ENCODE measurements around the gene ZNF511.

ZNF511 gene

DNA sequence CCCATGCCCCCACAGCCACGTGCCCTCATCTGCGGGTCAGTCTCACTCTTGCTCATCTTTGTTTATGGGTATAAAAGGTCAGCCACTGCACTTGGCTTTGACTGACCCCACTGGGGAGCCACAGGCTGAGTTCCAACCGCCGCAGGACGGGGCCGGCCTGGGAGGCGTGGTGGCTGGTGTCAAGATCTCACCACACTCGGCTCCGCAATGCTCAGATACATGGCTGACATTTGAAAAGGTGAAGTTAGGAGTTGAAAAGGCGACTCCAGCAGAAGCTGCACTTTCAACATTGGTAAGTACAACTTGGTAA, 14.9 kb upstream of the ZNF511 start:
- DNase-seq, result no peak

DNA sequence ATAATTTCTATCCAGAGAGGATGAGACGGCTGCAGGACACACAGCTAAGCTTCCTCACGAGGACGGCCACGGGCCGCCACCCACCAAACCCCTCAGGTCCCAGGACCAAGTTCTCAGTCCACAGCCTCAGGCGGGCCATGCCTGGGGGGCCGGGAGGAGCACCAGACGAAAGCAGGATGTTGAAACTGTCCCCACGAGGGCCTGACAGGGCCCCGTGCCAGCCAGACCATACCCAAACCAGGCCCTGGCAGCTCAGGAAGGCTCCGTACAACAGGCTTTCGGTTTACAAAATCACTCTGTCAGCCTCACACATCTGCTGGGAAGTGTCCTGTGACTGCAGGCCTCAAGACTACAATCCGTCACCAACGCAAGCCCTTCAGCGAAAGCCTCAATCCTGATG, 14.5 kb upstream of the ZNF511 start:
- DNase-seq, result no peak

DNA sequence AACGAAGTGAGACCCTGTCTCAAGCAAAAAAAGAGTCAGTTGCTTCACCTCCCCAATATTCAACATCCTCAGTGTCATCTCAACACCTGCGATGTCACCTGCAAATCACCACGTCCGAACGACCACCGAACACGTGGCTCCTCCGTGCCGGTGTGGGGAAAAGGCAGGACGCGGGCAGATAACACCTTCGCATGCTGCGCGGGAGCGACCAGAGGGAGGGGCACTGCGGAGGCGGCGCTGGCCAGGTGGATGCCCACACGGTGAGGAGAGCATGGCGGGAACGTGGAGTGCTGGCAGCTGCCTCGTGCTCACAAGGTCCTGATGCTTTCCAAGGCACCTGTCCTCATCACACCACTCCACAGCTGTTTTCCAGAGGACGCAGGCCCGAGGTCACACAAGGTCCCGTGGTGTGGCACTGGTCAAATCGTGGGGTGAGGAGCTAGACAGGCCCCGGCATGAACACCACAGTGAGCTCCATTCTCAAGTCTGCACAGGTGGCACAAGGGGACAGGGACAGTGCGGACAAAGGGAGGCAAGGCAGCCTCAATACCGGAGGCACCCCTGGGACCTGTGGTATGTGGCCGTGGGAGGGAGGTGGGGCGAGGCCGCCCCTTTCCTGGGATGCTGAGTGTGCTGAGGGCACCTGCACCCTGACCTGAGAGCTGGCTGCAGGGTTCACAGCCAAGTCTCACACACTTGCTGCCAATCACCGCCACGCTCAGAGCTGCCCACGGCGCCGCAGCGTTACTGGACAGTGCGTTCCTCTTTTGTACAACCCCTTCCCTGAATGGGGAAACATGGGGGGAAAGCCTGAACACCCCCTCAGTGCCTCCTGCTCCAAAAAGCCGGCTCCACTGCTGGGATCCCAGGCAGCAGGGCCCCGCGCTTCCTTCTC, 13.0 kb upstream of the ZNF511 start:
- no peak for DNase-seq

DNA sequence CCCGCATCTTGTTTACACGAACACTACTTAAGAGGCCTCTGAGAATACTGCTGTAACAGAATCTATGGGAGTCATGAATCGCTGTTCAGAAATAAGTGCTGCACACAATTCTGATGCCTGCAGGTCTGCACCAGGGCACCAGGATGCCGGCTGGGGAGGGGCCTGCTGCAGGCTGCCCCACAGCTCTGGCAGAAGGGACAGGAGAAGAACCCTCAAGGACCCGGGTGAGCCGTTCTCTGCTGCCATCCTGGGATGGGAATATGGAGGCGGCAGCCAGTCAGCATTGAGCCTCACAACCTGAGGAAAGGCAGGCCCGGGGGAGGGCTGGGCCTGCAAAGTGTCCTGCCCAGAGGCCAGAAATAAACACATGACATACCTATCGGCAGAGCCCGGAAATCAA, 11.2 kb upstream of the ZNF511 start:
- no peak for DNase-seq

DNA sequence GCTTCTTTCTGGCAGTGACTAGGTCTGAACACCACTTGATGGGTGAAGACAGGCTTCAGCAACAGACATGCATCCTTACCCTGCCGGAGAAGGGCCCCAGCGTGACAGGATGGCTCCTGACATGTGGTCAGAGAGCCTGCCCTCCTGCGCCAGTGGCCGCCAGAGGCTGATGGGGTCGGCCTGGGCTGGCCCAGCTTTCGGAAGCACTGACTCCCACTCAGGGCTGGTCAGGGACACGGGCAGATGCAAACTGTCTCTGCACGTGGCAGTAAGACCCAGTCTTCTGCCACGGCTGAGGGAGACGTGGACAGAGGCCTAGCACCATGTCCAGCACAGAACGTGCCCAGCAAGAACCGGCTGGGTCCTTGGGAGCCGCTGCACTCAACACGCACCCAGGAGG, 10.2 kb upstream of the ZNF511 start:
- no peak for DNase-seq

DNA sequence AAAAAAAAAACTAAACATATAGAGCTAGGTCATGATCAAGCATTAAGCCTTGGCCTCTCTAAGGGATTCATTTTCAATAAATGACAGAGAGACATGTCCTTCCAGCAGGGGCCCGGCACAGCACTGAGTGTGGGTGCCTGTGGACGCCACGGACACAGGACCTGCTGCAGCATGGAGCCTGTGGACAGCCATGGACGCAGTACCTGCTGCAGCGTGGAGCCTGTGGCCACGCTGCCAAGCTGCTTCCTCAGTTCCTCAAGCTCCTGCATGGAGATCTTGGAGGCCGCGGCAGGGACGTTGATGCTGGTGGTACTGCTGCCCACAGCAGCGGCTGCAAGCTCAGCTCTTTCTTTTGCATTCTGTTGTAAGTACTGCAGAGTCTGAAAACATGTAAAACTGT, 9.5 kb upstream of the ZNF511 start:
- no peak for DNase-seq

DNA sequence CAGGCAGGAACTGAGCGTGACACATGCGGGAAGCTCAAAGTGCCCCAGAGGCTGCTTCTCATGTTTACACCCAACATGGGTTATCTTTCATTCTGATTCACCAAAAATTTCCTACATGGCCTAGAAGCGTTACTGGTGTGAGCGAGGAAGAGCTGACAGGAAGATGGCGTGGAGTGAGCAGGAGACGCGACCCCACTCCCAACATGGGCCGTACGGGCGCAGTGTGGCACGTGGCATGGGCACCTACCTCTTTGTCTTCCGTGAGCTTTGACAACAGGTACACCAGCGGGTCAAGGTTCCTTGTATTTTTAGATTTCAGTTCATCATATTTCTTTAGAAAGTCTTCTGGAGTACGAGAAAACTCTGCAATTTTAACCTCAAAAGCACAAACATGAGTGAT, 9.0 kb upstream of the ZNF511 start:
- no peak for DNase-seq

DNA sequence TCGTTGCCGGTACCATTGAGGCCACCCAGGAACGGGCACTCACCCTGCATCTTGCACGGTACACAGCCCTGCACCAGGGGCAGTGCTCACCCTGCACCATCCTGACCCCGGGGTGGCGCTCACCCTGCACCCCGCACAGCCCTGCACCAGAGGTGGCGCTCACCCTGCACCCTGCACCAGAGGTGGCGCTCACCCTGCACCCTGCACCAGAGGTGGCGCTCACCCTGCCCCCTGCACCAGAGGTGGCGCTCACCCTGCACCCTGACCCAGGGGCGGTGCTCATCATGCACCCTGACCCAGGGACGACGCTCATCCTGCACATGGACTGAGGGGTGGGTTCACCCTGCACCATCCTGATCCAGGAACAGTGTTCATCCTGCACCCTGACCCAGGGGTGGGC, 6.5 kb upstream of the ZNF511 start:
- no peak for DNase-seq

DNA sequence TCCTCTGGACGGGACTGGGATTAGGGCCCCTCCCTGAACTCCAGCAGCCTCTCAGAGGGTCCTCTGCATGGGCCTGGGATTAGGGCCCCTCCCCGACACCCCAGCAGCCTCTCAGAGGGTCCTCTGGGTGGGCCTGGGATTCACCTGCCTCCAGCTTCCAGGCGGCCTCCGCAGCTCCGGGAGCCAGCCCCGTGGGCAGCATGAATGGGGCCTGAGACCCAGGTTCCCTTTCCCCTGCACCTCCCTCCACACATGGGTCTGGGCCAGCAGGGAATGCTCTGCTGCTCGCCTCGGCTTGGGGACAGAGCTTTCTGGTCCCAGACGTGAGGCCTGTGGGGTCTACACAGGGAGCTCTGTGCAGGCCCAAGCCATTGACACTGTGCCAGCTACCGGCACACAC, 5.5 kb upstream of the ZNF511 start:
- DNase-seq, result no peak

DNA sequence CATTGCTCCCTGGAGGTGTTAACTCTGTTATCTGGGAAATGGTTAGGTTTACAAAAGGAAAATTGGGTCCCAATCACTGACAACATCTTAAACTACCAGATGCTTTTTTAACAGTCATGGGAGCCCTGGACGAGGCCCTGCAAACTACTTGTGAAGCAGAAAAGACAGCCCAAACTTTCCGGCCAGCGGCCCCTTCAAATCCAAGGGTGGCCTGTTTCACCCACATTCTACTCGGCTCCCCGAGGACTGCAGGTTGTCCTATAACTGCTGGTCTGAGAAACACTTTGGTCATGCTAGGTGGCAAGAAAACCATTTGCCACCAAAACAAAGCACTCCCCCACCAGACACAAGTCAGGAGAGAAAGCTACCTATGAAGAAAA, 2.6 kb upstream of the ZNF511 start:
- no peak for DNase-seq

DNA sequence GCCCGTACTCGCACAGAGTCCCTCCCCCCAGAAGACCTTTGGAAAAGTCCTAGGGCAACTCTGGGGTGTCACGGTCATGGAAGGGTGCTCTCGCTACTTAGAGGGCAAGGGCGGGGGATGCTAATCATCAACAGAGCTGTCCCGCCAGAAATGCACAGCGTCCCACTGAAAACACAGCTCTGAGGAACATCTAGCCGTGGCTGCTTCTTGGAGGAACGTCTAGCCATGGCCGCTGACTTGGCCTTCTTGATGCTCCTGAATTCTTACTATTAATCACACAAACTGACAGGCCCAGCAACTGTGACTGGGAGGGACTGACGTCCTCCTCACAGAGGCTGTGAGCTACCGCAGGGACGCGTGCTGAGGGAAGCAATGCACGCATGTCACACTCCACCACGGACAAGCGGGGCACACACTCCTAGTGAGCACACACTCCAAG, 1.8 kb upstream of the ZNF511 start:
- DNase-seq, result no peak

DNA sequence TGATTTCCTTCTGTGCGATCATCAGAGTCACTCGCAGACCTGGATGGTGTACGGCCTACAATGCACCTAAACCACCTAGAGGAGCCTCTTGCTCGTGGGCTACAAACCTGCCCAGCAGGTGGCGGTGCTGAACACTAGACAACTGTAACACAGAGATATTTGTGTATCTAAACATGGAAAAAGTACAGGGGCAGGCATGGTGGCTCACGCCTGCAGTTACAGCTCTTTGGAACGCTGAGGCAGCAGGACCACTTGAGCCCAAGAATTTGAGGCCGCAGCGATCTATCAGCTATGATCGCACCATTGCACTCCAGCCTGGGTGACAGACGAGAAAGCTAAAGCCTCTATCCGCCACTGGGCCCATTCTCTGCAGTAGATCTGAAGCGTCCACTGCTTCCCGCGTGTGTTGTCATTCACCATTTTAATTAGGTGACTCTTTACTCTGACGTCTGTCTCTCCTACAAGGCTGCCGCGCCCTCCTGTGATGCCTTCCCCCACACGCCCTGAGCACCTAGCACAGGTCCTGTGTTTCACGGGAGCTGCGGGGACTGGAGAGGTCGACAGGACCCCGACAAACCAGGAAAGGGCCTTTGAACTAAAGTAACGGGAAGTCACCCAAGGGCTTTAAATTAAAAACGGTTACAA, 816 bp upstream of the ZNF511 start:
- peak; percentile 38 for DNase-seq

DNA sequence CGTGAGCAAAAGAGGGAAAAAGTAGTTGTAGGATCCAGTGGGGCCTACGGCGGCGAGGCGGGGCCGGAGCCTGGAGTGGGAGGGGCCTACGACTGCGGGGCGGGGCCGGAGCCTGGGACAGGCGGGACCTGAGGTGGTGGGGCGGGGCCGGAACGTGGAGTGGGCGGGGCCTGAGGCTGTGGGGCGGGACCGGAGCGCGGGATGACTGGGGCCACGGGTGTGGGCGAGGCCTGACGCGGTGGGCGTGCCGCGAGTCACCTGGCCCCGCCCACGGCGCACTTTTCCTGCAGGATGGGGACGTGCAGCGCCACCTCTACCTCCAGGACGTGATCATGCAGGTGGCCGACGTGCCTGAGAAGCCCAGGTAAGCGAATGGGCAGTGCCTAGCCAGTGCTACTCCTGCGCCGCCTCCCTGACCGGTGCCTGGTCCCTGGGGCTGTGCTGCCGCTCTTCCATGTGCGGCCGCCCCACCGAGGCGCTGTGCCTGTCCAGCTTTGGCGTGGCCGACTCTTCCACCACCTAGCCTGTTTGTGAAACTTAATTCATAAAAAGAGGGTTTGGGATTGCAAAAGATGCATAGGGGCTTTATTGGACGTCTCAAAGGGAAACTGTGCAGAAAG, 496 bp downstream of the ZNF511 start:
- peak; percentile 80 for DNase-seq

DNA sequence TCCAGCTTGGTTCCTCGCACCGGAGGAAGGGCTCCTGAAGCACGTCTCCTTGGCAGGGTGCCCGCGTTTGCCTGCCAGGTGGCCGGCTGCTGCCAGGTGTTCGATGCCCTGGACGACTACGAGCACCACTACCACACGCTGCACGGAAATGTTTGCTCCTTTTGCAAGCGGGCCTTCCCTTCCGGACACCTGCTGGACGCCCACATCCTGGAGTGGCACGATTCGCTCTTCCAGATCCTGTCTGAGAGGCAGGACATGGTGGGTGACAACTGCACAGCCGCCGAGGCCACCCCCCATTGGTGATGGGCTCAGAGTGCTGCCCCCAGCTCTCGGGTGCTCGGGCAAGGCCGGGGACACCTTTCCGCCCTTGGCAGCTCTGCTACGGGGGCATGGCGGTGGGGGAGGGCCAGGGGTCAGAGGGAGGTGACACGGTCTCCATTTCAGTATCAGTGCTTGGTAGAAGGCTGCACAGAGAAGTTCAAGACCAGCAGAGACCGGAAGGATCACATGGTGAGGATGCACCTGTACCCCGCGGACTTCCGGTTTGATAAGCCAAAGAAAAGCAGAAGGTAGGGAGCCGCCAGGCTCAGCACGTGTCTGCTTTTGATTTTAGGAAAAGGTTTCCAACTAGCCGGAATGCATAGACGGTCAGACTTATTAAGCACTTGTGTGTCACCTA, 1.1 kb downstream of the ZNF511 start:
- DNase-seq, result no peak

DNA sequence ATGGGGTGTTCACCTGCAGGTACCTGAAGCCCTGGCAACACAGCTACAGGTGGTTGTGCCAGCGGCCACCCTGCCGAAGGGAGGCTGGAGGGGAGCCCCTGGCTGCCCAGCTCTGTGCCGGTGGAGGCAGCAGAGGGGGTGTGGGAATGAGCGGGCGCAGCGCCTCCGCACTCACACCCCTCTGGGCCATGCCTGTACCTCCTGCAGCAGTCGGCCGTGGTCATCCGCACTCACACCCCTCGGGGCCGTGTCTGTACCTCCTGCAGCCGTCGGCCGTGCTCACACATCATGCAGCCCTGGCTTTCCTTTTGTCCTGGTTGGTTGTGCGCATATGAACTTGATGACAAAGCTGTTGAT, 1.7 kb downstream of the ZNF511 start:
- DNase-seq, result no peak

DNA sequence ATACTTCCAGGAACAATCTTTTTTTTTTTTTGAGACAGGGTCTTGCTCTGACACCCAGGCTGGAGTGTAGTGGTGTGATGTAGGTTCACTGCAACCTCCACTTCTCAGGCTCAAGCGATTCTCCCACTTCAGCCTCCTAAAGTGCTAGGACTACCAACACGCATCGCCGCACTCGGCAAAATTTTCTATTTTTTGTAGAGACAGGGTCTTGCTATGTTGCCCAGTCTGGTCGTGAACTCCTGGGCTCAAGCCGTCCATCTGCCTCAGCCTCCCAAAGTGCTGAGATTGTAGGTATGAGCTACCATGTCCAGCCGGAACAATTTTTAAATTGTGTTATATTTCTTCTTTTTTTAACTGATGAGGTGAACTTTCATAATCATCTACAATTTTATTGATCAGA, 2.1 kb downstream of the ZNF511 start:
- no peak for DNase-seq

DNA sequence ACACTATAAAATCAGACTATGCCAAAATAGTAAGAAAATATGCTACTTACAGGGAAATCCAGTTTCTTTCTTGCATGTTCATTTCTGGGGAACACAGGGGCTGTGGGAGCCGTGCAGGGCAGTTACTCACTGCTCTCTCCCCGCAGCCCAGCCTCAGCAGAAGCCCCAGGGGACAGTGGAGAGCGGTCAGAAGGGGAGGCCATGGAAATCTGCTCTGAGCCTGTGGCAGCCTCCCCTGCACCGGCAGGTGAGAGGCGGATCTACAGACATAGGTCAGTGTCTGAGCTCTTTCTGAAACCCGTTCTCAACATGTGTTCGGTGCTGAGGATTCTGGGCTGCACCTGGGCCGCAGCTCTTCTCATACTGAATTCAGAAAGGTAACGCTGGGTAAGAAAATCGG, 2.9 kb downstream of the ZNF511 start:
- DNase-seq, result no peak

DNA sequence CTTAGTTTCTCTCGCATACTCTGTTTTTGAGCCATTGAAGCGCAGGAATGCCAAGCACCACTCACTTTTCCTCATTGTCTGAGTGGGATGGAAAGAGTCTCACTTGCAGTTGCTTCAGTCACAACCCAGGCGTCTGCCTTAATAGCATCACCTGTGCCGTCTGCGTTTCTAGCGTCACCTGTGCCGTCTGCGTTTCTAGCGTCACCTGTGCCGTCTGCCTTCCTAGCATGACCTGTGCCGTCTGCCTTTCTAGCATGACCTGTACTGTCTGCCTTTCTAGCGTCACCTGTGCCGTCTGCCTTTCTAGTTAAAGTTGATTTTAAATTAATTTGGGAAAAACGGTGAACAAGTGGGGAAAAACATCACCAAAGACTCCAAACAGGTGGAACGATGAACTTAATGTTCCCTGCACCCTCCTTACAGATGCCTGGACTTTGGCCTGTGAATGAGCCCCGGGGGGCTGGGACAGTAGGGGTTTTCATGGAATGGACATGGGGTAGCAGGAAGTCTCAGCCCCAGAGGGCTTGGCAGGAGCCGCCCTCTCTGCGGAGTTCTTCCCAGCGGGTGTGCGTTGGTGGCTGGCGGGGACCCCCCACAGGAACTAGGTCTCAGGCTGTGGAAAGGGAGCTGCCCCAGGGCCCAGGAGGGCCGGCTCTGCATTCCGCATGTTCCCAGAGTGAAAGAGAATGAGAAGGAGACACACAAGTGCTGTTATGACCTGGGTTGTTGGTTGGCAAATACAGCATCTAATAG, 3.5 kb downstream of the ZNF511 start:
- DNase-seq, result no peak

DNA sequence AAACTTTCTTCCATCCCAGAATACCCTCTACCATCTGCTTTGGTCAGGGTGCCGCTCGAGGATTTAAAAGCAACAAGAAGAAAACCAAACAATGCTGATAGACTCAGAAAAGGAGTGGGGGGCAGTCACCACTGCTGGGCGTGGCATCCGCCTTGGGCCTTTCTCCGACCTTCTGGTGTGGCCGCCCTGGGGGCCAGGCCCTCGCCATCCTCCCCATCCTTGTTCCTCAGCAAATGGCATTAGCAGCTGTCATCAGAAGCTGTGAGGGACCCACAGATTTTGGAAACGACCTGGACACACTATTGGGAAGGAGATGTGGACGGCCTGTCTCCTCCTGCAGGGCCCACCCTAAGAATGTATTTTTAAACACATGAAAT, 4.0 kb downstream of the ZNF511 start:
- no peak for DNase-seq

DNA sequence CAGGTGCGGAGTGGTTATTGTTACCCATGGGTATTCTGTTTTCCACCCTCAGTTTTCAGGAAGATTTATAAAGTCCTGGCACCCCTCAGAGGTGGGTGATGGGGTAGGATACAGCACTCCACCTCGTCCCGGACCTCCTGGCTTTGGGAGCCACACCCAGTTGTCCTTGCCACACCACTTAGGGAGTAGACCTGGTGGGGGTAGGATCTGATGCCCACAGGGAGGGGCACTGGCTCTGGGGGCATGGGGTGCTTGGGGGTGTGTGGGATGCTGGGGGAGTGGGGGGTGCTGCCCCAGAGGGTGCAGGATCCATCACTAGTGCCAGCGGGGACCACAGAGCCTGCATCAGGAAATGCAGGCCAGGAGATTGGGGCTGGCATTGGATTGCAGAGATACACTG, 4.5 kb downstream of the ZNF511 start:
- DNase-seq, result no peak

DNA sequence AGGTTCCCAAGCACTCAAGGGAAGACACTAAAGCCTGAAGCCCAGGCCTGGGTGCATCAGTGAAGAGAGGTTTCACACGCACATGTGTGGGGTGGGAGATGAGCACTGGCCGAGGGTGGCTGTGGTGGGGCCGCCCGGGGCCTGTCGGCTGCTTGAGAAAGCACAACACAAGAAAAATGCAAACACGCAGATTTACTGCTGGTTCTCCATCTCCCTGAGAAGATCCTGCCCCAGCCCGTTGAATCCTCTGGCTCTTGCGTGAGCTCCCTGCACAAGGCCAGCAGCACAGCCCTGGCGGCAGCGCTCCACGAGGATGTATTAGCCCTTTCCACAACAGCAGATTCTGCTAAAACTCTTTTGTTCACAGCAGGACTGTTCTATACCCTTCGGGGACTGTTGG, 6.2 kb downstream of the ZNF511 start:
- no peak for DNase-seq

DNA sequence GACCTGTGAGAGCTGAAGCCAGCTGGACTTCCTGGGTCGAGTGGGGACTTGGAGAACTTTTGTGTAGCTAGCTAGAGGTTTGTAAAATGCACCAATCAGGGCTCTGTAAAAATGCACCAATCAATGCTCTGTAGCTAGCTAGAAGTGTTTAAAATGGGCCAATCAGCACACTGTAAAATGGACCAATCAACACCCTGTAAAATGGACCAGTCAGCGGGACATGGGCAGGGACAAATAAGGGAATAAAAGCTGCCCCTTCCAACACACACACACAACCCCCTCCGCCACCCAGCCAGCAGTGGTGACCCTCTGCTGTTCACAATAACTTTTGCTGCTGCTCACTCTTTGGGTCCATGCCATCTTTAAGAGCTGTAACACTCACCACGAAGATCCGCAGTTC, 7.1 kb downstream of the ZNF511 start:
- no peak for DNase-seq

DNA sequence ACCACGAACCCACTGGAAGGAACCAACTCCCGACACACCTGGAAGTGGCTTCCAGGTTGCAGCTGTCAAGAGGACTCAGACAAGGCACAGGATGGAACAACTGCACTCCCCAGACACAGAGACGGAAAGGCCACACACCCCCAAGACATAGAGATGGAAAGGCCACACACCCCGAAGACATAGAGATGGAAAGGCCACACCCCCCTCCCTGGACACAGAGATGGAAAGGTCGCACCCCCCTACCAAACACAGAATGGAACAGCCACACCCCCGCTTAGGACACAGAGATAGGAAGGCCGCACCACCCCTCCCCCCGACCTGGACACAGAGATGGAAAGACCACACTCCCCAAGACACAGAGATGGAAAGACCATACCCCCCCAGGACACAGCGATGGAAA, 7.6 kb downstream of the ZNF511 start:
- no peak for DNase-seq
